Lower leg skin (tissue), 3 donors: ENCODE results near the gene RYR2.

Source experiments
- POLR2A ChIP-seq, 2 donors: fragments of 450-650 bp; IDR thresholded peaks; one replicate each; pipeline ENCODE4 v1.6.1; 2016 to 2017; ENCODE audit warnings: antibody characterized with exemption in 2 of 2, mild to moderate bottlenecking in 1 of 2, moderate library complexity in 1 of 2
- TF ChIP-seq, protein P1 (sequence below), 3 donors: fragments of 450-650 bp; IDR thresholded peaks; one replicate each; pipeline ENCODE4 v1.5.1; 2016; ENCODE audit warnings: antibody characterized with exemption in 3 of 3, mild to moderate bottlenecking in 3 of 3, moderate library complexity in 2 of 3

DNA sequence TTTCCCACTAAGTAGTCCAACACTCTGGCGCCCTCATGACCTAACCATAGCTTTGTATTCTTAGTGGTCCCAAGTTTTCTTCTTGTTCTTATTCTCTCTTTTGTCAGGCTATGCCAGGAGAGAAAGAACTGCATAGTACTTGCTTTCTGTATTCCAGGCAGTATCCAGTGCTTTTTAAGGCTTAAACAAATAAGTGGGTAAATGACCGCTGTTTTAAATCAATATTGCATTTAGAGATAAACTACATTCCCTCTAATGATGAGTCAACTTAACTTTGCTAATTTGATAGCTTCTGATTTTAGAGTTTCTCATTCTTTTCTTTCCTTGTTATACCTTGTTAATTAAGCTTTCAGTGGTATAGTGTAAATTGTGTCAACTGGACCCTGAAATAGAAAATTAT, 709.1 kb downstream of the RYR2 start:
- TF ChIP-seq, protein P1, sequence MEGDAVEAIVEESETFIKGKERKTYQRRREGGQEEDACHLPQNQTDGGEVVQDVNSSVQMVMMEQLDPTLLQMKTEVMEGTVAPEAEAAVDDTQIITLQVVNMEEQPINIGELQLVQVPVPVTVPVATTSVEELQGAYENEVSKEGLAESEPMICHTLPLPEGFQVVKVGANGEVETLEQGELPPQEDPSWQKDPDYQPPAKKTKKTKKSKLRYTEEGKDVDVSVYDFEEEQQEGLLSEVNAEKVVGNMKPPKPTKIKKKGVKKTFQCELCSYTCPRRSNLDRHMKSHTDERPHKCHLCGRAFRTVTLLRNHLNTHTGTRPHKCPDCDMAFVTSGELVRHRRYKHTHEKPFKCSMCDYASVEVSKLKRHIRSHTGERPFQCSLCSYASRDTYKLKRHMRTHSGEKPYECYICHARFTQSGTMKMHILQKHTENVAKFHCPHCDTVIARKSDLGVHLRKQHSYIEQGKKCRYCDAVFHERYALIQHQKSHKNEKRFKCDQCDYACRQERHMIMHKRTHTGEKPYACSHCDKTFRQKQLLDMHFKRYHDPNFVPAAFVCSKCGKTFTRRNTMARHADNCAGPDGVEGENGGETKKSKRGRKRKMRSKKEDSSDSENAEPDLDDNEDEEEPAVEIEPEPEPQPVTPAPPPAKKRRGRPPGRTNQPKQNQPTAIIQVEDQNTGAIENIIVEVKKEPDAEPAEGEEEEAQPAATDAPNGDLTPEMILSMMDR (IDR thresholded peaks at IDR 0.05): no peak
- no peak for TF ChIP-seq POLR2A (IDR thresholded peaks at IDR 0.05)
